Measurements from ENCODE around the gene GTF3C2.

DNA sequence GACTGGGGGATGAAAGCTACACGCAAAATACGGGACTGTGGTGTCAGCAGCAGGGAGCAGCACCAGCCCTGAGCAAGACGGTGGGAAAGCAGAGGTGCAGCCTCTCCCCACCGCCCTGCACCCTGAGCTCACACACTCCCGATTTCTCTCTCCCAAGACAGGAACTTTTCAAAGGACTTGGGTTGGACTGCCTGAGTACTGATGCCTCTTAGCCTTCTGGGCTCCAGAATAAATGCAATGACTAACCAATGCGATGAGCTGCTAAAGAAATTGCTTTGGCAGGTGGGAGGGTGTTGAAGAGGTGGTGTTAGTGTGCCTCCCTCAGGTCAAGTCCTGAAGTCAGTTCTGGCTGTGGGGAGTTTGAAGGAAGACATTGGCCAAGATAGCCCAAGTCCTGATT is 64.7 kb downstream of the GTF3C2 start:
- TF ChIP-seq POLR2AphosphoS5 (IDR thresholded peaks at IDR 0.05) (no peak), EP300 (IDR thresholded peaks at IDR 0.05; ENCODE audit: low read depth) (no peak)
- TF ChIP-seq, protein P1, sequence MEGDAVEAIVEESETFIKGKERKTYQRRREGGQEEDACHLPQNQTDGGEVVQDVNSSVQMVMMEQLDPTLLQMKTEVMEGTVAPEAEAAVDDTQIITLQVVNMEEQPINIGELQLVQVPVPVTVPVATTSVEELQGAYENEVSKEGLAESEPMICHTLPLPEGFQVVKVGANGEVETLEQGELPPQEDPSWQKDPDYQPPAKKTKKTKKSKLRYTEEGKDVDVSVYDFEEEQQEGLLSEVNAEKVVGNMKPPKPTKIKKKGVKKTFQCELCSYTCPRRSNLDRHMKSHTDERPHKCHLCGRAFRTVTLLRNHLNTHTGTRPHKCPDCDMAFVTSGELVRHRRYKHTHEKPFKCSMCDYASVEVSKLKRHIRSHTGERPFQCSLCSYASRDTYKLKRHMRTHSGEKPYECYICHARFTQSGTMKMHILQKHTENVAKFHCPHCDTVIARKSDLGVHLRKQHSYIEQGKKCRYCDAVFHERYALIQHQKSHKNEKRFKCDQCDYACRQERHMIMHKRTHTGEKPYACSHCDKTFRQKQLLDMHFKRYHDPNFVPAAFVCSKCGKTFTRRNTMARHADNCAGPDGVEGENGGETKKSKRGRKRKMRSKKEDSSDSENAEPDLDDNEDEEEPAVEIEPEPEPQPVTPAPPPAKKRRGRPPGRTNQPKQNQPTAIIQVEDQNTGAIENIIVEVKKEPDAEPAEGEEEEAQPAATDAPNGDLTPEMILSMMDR (IDR thresholded peaks at IDR 0.05) = no peak

Measured in transverse colon (tissue), 4 donors.